Measurements from ENCODE around the gene CYB561D2. TPM values are rescaled to one million over a fixed set of nuclear protein-coding genes. Genes with fewer than 3 reads are reported as not detected.

Gene CYB561D2
- total RNA-seq, 1 experiment from 2014 or later: 27.5 TPM

DNA sequence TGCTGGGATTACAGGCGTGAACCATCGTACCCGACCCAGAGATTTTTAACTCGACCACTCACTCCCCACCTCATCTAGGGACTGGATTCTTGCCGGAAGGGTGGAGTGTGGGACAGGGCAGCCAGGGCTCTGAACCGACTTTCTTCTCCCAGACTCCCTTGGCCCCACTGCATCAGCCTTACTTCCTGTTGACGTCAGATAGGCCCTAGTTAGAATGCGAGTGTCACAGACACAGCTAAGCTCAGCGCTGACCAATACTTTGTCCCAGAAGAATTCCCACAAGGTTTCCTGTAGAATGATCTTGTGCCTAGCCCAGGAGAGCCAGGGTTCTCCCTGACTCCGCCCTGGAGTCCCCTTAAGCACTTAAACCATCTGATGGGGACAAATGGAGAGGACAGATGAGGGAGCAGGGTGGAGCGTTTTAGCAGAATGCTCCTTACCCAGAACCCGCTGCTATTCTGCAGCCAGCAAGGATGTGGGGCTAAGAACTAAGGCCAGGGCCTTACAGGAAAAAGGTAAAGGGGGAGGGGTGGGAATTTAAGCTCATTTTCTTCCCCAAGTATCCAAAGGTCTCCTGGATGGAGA, 16.8 kb upstream of the CYB561D2 start:
- BruUV-seq (replicated peaks): no TSS peak
- no peak for TF ChIP-seq POLR2AphosphoS5 (IDR thresholded peaks at IDR 0.05; ENCODE audit: low read depth, low read length)
- TF ChIP-seq, protein P1, sequence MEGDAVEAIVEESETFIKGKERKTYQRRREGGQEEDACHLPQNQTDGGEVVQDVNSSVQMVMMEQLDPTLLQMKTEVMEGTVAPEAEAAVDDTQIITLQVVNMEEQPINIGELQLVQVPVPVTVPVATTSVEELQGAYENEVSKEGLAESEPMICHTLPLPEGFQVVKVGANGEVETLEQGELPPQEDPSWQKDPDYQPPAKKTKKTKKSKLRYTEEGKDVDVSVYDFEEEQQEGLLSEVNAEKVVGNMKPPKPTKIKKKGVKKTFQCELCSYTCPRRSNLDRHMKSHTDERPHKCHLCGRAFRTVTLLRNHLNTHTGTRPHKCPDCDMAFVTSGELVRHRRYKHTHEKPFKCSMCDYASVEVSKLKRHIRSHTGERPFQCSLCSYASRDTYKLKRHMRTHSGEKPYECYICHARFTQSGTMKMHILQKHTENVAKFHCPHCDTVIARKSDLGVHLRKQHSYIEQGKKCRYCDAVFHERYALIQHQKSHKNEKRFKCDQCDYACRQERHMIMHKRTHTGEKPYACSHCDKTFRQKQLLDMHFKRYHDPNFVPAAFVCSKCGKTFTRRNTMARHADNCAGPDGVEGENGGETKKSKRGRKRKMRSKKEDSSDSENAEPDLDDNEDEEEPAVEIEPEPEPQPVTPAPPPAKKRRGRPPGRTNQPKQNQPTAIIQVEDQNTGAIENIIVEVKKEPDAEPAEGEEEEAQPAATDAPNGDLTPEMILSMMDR (IDR thresholded peaks at IDR 0.05): no peak
- no peak for TF ChIP-seq TCF7L2 (IDR thresholded peaks at IDR 0.05; ENCODE audit: low read depth, low read length)
- TF ChIP-seq, protein P2, sequence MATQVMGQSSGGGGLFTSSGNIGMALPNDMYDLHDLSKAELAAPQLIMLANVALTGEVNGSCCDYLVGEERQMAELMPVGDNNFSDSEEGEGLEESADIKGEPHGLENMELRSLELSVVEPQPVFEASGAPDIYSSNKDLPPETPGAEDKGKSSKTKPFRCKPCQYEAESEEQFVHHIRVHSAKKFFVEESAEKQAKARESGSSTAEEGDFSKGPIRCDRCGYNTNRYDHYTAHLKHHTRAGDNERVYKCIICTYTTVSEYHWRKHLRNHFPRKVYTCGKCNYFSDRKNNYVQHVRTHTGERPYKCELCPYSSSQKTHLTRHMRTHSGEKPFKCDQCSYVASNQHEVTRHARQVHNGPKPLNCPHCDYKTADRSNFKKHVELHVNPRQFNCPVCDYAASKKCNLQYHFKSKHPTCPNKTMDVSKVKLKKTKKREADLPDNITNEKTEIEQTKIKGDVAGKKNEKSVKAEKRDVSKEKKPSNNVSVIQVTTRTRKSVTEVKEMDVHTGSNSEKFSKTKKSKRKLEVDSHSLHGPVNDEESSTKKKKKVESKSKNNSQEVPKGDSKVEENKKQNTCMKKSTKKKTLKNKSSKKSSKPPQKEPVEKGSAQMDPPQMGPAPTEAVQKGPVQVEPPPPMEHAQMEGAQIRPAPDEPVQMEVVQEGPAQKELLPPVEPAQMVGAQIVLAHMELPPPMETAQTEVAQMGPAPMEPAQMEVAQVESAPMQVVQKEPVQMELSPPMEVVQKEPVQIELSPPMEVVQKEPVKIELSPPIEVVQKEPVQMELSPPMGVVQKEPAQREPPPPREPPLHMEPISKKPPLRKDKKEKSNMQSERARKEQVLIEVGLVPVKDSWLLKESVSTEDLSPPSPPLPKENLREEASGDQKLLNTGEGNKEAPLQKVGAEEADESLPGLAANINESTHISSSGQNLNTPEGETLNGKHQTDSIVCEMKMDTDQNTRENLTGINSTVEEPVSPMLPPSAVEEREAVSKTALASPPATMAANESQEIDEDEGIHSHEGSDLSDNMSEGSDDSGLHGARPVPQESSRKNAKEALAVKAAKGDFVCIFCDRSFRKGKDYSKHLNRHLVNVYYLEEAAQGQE (IDR thresholded peaks at IDR 0.05; ENCODE audit: insufficient read depth in 1 of 2, low read depth in 2 of 2, low read length in 1 of 2): no peak
- Histone ChIP-seq H3K27ac (ENCODE audit: low read length) (peak overlapping the region; percentile 8; the same call in 1 of the 2 replicates), H3K36me3 (ENCODE audit: control insufficient read depth, insufficient read depth, low read length) (peaks cover 15% of the 10 kb centered on the region), H3K27me3 (ENCODE audit: control insufficient read depth, insufficient read depth, low read length) (no peaks in the 10 kb centered on the region), H3K9me3 (ENCODE audit: control insufficient read depth, insufficient read depth, low read depth, low read length) (no peaks in the 10 kb centered on the region), H3K4me1 (ENCODE audit: control insufficient read depth, insufficient read depth, low read length) (peaks cover 13% of the 10 kb centered on the region; the same call in 1 of the 2 replicates), H3K4me3 (ENCODE audit: low read depth in 2 of 2, low read length in 2 of 2) (no peak overlapping the region; a peak in 1 of 4 replicates)
- no peak for ATAC-seq
- intact Hi-C loops (cut with micrococcal nuclease; ENCODE audit: unreplicated experiment): no loop called here
- no peak for DNase-seq (ENCODE audit: low read depth, low spot score)
- ChIA-PET POLR2A (no interaction called here), CTCF (no interaction called here)
- in situ Hi-C loops (cut with HindIII; ENCODE audit: low pct_unique_long_range_greater_than_20kb, low sequenced_read_pairs): no loop called here

DNA sequence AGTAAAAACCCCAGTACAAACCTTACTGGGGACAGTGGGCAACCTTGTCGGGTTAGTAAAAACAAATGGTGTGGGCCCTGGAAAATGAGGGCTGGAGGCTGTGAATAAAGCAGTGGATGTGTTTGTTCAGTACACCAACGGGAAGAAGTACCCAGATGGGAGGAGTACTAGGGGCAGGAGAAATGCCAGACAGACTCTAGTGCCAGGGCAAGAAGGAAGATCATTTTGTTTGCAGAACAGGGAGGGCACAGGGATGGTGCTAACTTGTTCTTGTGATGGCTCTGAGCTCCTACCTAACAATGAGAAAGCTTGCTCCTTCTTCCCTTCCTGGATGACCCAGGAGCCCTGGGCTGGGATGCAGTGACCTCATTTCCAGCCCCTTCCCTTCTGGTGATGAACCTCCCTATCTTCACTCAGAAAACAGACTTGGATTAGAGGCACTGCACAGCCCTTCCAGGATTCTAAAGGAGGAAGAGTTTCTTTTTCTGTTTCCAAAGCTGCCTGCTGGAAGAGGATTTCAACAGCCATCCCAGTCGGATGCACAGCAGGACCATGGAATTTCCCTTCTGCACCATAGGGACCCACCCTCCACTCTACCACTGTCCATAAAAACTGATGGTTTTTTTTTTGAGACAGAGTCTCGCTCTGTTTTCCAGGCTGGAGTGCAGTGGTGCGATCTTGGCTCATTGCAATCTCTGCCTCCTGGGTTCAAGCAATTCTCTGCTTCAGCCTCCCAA, 16.2 kb upstream of the CYB561D2 start:
- no TSS peak for BruUV-seq (replicated peaks)
- in situ Hi-C loops (cut with HindIII; ENCODE audit: low pct_unique_long_range_greater_than_20kb, low sequenced_read_pairs): no loop called here
- ChIA-PET POLR2A (interaction anchor here (0.7 kb wide), 1 partner anchor 206 kb away, joined by 4 read pairs; no protein-coding TSS in a partner anchor), CTCF (no interaction called here)
- peaks cover 13% of the 10 kb centered on the region; the same call in 1 of the 2 replicates for H3K4me1 ChIP-seq (ENCODE audit: control insufficient read depth, insufficient read depth, low read length)
- no peaks in the 10 kb centered on the region for H3K9me3 ChIP-seq (ENCODE audit: control insufficient read depth, insufficient read depth, low read depth, low read length)
- H3K27me3 ChIP-seq (ENCODE audit: control insufficient read depth, insufficient read depth, low read length): no peaks in the 10 kb centered on the region
- peak overlapping the region in 1 of 2 experiments; percentile 24; a peak in 1 of 4 replicates for H3K4me3 ChIP-seq (ENCODE audit: low read depth in 2 of 2, low read length in 2 of 2)
- intact Hi-C loops (cut with micrococcal nuclease; ENCODE audit: unreplicated experiment): no loop called here
- DNase-seq (ENCODE audit: low read depth, low spot score) (no peak), ATAC-seq (no peak)
- no peak overlapping the region for H3K27ac ChIP-seq (ENCODE audit: low read length)
- peaks cover 15% of the 10 kb centered on the region for H3K36me3 ChIP-seq (ENCODE audit: control insufficient read depth, insufficient read depth, low read length)
- TF ChIP-seq POLR2AphosphoS5 (IDR thresholded peaks at IDR 0.05; ENCODE audit: low read depth, low read length) (no peak), SIN3A (IDR thresholded peaks at IDR 0.05; ENCODE audit: borderline replicate concordance, insufficient read depth, low read depth, low read length) (no peak), TCF7L2 (IDR thresholded peaks at IDR 0.05; ENCODE audit: low read depth, low read length) (no peak)
- TF ChIP-seq, protein P2 (IDR thresholded peaks at IDR 0.05; ENCODE audit: insufficient read depth in 1 of 2, low read depth in 2 of 2, low read length in 1 of 2): no peak
- TF ChIP-seq, protein P1 (IDR thresholded peaks at IDR 0.05): no peak
